ENCODE measurements around the gene UBR4. TPM values are rescaled to one million over a fixed set of nuclear protein-coding genes. Genes with fewer than 3 reads are reported as not detected.

UBR4 gene
- total RNA-seq, 1 donor from 2014 or later, result 222 TPM

- intact Hi-C loops (cut with DNase I), result no loop called here
- Histone ChIP-seq H3K4me3 (no peak overlapping the region), H3K27me3 (no peaks in the 10 kb centered on the region), H3K4me1 (peaks cover 0 to 6% of the 10 kb centered on the region in 2 donors), H3K9me3 (no peaks in the 10 kb centered on the region), H3K27ac (no peak overlapping the region), H3K36me3 (no peaks in the 10 kb centered on the region)
- DNase-seq (ENCODE audit: low spot score in 2 of 2), result no peak
- TF ChIP-seq CTCF (IDR thresholded peaks at IDR 0.05), result no peak
These were observed 147.6 kb downstream of the UBR4 start for GRCh38 chr1:19062258-19063029.

DNA sequence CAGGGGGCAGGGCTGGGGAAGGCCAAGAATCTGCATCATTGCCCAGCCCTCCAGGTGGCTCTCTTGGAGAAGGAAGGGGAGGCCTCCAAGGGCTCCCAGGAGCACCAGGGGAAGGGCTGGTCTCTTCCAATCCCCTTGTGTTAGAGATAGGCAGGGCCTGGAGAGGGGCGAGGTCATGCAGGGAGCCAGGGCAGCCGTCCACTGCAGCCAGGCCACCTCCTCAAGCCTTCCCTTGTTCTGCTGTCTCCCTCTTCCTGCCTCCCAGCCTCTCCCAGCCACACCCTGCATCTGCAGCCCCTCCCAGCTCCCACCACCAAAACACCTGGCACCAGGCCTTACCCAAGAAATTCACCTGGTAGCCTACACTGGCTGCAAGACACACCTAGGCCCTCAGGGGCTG, 148.3 kb downstream of the UBR4 start:
- no peak for DNase-seq (ENCODE audit: low spot score in 2 of 2)

DNA sequence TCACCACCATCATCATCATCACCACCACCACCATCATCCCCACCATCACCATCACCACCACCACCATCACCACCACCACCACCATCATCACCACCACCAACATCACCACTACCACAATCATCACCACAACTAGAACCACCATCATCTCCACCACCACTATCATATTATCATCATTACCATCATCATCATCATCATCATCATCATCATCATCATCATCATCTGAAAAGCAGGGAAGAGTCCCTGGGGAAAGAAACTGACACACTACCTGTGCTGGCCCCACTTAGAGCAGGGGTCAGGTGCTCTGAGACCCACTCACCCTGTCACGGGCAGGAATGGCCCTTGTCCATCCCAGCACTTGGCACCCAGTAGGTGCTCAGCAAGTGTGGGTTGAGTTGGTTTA, 148.7 kb downstream of the UBR4 start:
- Histone ChIP-seq H3K27me3 (no peaks in the 10 kb centered on the region), H3K4me3 (no peak overlapping the region), H3K27ac (no peak overlapping the region), H3K4me1 (no peaks in the 10 kb centered on the region), H3K36me3 (no peaks in the 10 kb centered on the region), H3K9me3 (no peaks in the 10 kb centered on the region)
- no peak for TF ChIP-seq CTCF (IDR thresholded peaks at IDR 0.05)
- intact Hi-C loops (cut with DNase I), result no loop called here
- DNase-seq (ENCODE audit: low spot score in 2 of 2), result no peak

More for the DNA sequence above, 148.3 kb downstream of the UBR4 start:
- Histone ChIP-seq H3K27me3 (no peaks in the 10 kb centered on the region), H3K27ac (no peak overlapping the region), H3K4me1 (peaks cover 0 to under 1% of the 10 kb centered on the region in 2 donors), H3K36me3 (no peaks in the 10 kb centered on the region), H3K9me3 (no peaks in the 10 kb centered on the region), H3K4me3 (no peak overlapping the region)
- TF ChIP-seq CTCF (IDR thresholded peaks at IDR 0.05), result no peak
- intact Hi-C loops (cut with DNase I), result no loop called here

- no peak for TF ChIP-seq CTCF (IDR thresholded peaks at IDR 0.05)
- intact Hi-C loops (cut with DNase I), result no loop called here
- no peak for DNase-seq (ENCODE audit: low spot score in 2 of 2)
- H3K27me3 ChIP-seq, result no peaks in the 10 kb centered on the region
- no peaks in the 10 kb centered on the region for H3K4me1 ChIP-seq
- no peak overlapping the region for H3K27ac ChIP-seq
- no peaks in the 10 kb centered on the region for H3K9me3 ChIP-seq
- no peaks in the 10 kb centered on the region for H3K36me3 ChIP-seq
- H3K4me3 ChIP-seq, result no peak overlapping the region
These were observed 150.3 kb downstream of the UBR4 start for GRCh38 chr1:19059773-19060172.

DNA sequence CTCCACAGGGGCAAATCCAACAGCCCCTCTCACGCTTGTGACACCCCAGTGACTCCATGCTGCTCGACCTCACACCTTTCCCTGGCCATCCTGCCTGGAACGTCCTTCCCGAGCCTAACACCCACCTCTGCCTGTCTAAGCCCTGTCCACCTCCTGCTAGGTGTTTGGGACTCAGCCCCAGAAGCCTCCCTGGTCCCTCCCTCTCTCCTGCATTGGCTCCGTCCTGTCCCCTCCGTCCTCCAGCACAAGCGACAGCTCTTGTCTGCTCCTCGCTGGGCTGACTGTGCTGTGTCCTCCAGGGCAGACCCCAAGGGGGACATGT, 151.6 kb downstream of the UBR4 start:
- intact Hi-C loops (cut with DNase I), result no loop called here

More for the DNA sequence above, 151.6 kb downstream of the UBR4 start:
- H3K4me3 ChIP-seq, result no peak overlapping the region
- TF ChIP-seq CTCF (IDR thresholded peaks at IDR 0.05), result no peak
- no peaks in the 10 kb centered on the region for H3K9me3 ChIP-seq
- no peaks in the 10 kb centered on the region for H3K36me3 ChIP-seq
- H3K27ac ChIP-seq, result no peak overlapping the region
- no peaks in the 10 kb centered on the region for H3K27me3 ChIP-seq
- H3K4me1 ChIP-seq, result no peaks in the 10 kb centered on the region
- no peak for DNase-seq (ENCODE audit: low spot score in 2 of 2)

Data from ascending aorta (tissue), 2 donors.